Stimulated activated CD8-positive, alpha-beta memory T cell treated with anti-CD3 and anti-CD28 coated beads, Interleukin-2, amount 100 ng/mL, for 48 hours (primary cell): ENCODE data around the gene SMG7.
"Not testable (repeated sequence)": the region's sequence is repeated elsewhere in the genome, so short reads cannot be mapped to it uniquely, and the experiment has no call there.

ENCODE experiments used
- DNase-seq, 2 donors: peaks; one replicate each; pipeline ENCODE4 v3.0.0-alpha.2; 2020; ENCODE audit warnings: low read depth in 2 of 2

Gene SMG7, protein sequence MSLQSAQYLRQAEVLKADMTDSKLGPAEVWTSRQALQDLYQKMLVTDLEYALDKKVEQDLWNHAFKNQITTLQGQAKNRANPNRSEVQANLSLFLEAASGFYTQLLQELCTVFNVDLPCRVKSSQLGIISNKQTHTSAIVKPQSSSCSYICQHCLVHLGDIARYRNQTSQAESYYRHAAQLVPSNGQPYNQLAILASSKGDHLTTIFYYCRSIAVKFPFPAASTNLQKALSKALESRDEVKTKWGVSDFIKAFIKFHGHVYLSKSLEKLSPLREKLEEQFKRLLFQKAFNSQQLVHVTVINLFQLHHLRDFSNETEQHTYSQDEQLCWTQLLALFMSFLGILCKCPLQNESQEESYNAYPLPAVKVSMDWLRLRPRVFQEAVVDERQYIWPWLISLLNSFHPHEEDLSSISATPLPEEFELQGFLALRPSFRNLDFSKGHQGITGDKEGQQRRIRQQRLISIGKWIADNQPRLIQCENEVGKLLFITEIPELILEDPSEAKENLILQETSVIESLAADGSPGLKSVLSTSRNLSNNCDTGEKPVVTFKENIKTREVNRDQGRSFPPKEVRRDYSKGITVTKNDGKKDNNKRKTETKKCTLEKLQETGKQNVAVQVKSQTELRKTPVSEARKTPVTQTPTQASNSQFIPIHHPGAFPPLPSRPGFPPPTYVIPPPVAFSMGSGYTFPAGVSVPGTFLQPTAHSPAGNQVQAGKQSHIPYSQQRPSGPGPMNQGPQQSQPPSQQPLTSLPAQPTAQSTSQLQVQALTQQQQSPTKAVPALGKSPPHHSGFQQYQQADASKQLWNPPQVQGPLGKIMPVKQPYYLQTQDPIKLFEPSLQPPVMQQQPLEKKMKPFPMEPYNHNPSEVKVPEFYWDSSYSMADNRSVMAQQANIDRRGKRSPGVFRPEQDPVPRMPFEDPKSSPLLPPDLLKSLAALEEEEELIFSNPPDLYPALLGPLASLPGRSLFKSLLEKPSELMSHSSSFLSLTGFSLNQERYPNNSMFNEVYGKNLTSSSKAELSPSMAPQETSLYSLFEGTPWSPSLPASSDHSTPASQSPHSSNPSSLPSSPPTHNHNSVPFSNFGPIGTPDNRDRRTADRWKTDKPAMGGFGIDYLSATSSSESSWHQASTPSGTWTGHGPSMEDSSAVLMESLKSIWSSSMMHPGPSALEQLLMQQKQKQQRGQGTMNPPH

DNA sequence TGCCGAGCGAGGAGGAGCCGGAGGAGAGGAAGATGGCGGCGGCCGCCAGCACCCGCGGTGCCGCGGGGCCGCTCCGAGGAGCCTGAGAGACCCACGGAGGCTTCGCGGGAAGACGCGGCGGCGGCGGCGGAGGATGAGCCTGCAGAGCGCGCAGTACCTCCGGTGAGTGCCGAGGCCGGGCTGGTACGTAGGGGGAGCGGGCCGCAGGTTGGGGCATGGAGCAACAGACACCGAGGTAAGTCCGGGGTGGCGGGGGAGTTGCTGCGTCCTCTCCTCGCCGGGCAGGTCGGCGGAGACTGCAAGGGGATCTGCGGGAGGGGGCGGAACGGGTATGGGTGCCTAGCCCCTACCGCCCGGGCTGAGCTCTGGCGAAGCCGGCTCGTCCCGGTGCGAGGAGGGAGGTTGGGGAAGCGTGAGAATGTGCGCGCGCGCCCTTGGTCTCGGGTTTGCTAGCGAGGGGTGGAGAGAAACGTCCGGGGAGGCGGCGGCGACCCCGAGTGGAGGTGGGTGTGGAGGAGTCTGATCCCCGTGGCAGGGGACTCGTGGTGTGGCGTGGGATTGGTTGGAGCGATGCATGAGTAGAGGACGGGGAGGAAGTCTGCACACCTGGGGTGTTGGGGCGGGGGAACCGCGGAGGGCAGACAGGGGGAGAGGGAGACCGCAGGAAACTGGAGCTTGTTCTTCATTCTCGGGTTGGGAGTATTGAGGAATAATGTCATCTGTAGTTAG lies at the start of gene SMG7:
Gene SMG7, plus strand, starts transcription at position 12 of the 729 bp plus-strand sequence. Its CDS starts 122 bp downstream, at position 134.
- DNase-seq = peak; percentile 27 to 34

DNA sequence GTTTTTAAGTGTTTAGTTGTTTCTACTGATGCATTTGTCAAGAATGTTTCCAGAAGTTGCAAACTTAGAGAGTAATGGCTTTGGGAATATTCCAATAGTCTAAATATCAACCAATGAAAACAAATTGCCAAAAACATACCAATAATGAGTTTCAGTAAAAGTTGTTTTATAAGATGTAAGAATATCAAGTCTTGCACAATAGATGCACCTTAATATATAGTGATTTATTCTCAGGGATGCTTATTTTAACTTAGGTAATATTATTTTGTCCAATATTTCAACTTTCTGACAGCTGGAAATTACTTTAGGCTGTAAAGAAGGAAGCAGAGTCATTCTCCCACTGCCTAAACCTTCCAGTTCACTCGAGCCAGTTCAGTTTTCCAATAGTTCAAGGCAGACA lies 48.8 kb upstream of the SMG7 start:
- no peak for DNase-seq

DNA sequence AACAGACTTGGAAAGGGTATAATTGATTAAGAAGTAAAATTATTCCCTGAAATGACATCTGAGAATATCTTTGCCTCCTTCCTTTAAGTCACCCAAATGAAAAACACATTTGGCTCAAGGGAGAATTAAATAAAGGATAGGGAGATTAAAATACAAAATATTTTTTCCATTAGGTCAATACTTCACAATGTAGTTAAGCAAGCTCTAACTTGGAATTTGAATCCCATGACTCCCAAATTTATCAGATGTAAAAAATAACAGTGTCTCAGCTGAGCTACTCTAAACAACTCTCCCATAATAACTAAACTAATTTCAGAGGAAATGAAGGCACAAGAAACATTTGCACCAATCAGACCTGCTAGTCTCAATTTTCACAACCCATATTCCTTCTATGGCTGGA lies 47.6 kb upstream of the SMG7 start:
- no peak for DNase-seq

DNA sequence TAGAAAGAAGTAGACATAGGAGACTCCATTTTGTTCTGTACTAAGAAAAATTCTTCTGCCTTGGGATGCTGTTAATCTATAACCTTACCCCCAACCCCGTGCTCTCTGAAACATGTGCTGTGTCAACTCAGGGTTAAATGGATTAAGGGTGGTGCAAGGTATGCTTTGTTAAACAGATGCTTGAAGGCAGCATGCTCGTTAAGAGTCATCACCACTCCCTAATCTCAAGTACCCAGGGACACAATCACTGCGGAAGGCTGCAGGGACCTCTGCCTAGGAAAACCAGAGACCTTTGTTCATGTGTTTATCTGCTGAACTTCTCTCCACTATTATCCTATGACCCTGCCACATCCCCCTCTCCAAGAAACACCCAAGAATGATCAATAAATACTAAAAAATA lies 44.7 kb upstream of the SMG7 start:
- not testable (repeated sequence) for DNase-seq

DNA sequence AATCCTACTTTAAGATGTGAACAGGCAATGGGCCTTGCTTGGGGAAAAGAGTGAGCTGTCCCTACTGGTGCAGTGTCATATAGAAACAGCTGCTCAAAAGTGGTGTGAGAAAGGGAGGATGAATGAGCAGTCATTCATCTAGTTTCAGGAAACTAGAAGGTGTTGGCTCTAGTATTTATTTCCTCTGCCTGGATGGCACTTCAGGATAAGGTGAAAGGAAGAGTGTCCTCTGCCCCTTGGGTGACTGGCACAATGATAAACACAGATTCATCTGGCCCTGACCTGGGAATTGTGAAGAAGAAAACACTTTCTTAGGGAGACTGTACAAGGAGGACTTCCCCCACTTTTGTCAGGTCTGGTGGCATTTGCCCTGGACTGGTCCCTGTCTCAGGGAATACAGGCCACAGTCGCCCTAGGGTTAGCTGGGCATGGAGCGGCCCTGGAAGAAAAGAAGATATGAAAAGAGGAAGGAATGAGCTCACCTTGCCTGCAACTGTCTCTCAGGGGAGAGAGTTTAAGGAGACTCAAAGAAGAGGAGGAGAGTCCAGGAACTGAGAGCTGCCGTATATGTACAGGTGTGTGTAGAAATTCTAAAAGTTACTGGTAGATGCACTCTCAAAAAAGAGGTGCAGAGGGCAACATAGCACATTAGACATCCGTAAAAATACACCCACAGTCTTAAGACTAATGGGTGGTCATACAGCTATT lies 40.3 kb upstream of the SMG7 start:
- DNase-seq = no peak

DNA sequence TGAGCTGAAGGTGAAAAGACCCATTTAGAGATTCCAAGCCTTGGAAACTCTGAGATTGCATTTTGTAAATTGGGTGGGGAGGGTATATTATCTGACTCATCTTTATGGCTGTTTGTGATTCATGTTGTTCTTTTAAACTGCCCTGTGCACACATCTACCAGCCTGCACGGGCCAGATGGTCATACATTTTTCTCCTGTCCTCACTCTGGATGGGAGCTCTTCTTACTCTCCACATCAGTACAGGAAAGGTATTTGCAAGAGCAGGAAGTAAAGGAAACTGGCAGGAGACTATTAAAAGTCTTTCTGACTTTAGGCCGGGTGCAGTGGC lies 39.8 kb upstream of the SMG7 start:
- DNase-seq = no peak

DNA sequence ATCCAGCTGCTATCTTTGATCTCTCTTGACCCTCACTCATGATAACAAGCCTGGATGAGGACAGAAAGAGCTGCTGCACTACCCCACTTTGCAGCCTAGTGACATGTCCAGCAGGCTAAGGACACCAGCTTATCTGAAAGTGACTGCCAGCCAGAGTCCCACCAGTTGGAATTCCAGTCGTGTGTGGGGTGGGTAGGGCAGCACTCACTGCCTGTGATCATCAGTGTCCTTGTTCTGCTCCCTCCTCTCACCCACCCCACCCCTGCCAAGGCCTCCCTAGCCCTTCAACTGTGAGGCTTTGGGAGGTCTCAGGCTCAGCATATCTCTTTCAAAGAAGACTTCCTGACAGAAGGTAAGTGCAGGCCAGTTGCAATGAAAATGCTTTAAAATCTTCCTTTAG lies 38.6 kb upstream of the SMG7 start:
- no peak for DNase-seq

DNA sequence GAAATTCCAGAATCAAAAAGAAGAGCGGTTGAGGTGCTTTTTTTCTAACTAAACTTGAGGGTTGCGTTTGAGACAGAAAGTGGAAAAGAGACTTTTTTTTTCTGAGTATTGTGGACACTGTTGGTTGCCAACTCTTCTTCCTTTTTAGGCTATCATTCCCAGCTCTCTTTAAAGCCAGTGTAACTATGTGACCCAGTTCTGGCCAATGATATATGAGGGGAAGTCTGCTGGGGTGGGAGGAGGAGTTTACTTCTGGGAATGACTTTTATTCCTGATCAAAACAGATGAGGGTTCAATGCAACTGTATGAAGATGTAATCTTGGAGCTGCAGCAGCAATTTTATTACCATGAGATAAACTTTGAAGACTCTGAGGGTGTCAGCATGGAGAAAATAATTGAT lies 36.8 kb upstream of the SMG7 start:
- DNase-seq = no peak

DNA sequence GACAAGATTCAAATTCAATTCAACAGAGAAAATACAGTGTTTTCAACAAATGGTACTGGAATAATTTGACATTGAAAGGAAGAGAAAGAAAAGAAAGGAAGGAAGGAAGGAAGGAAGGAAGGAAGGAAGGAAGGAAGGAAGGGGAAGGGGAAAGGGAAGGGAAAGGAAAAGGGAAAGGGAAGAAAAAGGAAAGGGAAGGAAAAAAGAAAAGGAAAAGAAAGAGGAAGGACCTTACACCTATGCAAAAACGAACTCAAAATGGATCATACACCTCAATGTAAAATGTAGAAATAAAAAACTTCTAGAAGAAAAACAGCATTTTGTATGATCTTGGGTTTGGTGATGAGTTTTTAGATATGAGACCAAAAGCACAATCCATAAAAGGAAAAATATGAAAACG lies 34.2 kb upstream of the SMG7 start:
- DNase-seq = no peak

DNA sequence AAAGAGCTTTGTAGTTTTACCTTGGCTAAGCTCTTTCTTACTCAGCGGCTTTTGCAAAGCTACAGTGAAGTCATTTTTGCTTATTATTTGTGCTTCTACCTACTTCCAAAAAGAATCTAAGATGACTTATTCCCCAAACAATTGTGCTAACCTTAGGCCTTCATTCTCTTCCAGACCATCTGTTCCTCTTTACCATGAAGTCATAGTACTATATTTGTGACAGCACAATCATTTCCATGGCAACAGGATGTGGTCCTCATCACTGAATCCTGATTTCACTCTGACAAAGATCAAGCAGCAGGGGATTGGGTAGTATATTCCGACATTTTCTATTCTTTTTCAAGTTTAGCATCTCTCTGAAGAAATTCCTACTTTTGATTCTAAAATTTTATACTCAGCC lies 29.3 kb upstream of the SMG7 start:
- DNase-seq = no peak

DNA sequence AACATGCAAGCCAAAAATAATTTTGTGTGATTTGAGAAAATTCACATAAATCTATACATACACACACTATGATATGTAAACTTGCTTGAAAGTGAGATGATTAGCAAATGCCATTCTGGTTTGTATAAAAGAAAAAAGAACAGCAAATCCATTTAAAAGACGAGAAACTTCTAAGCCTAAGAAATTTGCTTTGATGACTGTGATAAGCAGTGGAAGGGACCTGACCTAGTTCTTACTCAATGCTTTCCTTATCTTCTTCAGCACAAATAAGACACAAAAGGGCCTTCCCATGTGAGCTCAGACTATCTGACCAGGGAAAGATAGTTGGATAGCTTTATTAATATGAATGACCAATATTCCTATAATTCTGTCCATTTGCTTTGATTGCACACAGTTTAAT lies 28.8 kb upstream of the SMG7 start:
- no peak for DNase-seq

DNA sequence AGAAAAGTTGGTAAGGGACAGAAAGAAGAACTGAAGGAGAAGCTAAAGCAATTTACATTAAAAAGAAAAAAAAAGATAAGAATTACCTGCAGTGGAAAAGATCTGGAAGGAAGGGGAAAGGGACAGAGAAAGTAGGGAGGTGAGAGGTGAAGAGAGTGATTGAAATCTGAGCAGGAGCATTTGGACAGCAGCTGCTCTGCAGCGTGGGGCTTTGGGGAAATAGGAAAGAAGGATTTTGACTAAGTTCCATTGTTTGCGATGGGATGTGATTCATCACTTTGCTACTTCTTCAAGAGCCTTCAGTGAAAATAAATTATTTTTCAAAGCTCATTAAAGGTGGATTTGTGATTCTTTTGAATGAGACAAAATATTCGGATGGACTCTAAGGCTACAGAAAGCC lies 28.1 kb upstream of the SMG7 start:
- DNase-seq = no peak

DNA sequence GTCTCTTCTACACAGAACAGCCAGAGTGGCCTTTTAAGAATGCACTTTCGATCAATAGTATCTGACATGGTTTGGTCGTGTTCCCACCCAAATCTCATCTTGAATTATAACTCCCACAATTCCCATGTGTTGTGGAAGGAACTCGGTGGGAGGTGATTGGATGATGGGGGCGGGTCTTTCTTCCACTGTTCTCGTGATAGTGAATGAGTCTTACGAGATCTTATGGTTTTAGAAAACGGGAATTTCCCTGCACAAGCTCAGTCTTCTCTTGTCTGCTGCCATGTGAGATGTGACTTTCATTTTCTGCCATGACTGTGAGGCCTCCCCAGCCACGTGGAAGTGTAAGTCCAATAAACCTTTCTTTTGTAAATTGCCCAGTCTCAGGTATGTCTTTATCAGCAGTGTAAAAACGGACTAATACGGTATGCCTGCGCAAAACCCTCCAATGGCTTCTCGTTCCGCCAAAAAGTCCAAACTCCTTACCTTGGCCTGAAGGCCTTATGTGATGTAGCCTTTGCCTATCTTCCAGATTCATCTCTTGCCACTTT lies 23.0 kb upstream of the SMG7 start:
- no peak for DNase-seq

DNA sequence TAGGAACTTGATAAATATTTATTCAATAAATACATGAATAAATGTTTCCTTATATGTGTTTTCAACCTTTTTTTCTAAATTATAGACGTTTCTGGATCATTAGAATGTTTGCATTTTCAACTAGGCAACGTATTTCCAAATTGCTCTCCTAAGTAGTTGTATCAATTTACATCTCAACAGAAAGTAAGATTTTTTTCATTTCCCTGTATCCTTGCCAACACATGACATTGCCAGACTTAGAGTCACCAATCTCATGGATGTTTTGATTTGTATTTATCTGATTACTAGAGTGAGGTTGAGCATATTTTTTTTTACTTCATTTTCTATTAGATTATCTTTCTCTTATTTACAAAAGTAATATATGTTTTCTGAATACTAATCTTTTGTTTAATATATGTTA lies 22.2 kb upstream of the SMG7 start:
- DNase-seq = no peak

DNA sequence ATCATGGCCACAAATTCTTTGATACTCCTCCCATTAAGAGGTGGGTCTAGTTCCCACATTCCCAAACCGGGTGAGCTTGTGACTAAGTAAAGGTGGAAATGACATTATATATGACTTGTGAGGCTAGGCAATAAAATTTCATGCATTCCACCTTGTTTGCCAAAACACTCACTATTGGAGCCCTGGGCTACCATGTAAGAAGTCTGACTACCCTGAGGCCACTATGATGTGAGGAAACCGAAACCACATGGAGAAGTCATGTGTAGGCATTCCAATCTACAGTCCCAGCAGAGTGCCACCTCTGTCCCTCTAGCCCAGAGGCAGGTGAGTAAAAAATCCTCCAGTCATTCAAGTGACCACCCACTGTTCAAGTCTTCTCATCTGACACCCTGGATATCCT lies 17.9 kb upstream of the SMG7 start:
- no peak for DNase-seq

DNA sequence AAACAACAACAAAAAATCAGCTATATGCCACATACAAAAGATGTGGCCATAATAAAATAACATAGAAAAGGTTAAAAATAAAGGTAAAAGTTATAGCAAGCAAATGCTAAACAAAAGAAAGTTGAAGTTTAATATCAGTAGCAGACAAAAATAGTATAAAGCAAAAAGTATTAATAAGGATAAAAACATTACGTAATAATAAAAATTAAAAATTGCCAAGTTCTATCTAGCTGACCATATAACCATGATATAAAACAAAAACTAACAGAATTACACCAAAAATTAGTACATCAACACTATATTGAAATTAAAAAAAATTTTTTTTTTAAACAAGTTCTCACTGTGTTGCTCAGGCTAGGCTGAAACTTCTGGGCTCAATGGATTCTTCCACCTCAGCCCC lies 15.5 kb upstream of the SMG7 start:
- no peak for DNase-seq

DNA sequence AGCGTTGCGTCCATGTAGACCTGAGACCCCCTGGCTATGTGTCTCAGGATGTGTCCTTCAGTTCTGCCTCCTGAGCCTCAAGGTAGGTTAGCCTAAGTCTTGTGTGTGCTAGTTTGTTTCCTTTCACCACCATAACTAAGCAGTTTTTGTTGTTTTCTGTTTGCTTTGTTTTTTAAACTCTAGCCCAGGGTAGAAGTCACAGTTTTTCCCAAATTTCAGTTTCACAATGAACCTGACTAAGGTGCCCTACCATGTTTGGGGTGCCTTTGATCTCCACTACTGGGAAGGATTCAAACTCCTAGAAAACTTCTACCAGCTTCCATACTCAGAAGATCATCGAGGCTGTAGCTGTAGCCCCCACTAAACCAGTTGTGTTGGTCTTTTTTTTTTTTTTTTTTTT lies 14.8 kb upstream of the SMG7 start:
- no peak for DNase-seq

DNA sequence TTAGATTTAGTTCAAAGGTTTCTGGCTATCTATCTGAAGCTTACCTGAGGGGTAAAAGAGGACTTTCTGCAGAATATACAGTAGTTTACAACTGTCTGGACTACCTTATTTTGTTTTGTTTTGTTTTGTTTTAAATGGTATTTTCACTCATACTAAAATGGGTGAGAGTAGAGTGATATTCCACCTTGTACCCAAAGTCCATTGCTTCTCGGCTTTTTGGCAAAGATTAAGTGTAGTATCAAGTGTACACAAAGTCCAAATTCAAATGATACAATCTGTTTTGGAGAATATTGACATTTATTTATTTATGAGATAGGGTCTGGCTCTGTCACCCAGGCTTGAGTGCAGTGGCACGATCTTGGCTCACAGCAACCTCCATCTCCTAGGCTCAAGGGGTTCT lies 11.7 kb upstream of the SMG7 start:
- no peak for DNase-seq

DNA sequence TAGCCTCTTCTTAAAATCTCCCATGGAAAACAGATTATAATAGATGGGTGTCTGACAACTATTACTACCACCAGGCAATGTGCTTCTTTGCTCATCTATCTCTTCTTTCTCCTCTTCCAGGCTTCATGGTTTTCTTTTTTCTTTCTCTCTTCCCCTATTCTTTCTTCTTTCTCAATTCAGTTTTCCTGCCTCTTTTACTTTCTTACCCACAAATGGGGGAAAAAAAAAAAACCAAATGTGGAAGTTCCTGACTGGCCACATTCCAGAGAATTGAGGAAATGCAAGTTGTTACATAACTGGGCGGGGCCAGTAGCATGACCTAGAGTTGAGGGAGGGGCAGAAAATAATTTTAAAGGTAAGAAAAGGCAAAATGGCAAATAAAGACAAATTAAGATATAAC lies 10.9 kb upstream of the SMG7 start:
- DNase-seq = no peak

DNA sequence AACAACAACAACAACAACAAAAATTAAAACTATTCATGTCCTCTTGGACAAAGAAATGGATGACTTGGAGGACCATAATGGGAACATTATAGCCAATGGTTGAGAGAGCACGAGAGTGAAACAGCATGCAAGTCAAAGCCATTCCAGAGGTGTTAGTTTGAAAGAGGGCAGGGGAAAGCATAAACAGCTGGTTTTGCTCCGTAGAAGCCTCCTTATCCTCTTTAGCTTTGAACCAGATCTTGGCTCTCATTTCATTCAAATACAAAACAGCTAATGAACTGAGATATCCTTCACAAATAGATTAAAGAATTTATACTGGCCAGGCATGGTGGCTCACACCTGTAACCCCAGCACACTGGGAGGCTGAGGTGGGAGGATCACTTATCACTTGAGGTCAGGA lies 8.7 kb upstream of the SMG7 start:
- DNase-seq = no peak

DNA sequence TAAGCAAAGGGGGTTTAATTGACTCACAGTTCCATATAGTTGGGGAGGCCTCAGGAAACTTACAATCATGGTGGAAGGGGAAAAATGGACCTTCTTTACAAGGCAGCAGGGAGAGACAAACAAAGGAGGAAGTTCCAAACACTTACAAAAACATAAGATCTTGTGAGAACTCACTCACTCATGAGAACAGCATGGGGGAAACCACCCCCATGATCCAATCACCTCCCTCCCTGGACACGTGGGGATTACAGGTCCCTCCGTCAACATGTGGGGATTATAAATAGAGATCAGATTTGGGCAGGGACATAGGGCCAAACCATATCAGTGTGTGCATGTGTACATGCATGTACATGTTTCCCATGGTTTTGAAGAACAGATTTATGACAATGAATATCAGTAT lies 5.5 kb upstream of the SMG7 start:
- DNase-seq = no peak
